Naive thymus-derived CD4-positive, alpha-beta T cell (primary cell): ENCODE measurements around the gene TAF1C. TPM values are rescaled to one million over a fixed set of nuclear protein-coding genes. Genes with fewer than 3 reads are reported as not detected.

ENCODE experiments used
- ATAC-seq: fragments of 150-1000 bp; cut with Tn5 transposase; 2 replicates; pipeline ENCODE4 v1.10.0; 2021; ENCODE audit warnings: mild to moderate bottlenecking, moderate library complexity
- CTCF ChIA-PET: fragments of 350-600 bp; sonication (Branson Sonifier 250); formaldehyde crosslinking; loops from one replicate; lab custom pipeline; 2021; ENCODE audit warnings: antibody characterized with exemption; lab: Charles Lee
- POLR2A ChIA-PET: fragments of 350-600 bp; sonication (Branson Sonifier 250); formaldehyde crosslinking; loops from one replicate; lab custom pipeline; 2021; ENCODE audit warnings: antibody characterized with exemption, inconsistent platforms; lab: Charles Lee
- DNase-seq, 9 donors: peaks; one replicate each; pipeline versions ENCODE4 v3.0.0 to v3.0.0-alpha.2; 2020 to 2022; ENCODE audit warnings: mixed read lengths in 1 of 9
- H3K27ac ChIP-seq: one replicate; pipeline ENCODE4 v1.7.0; 2013; ENCODE audit warnings: mild to moderate bottlenecking, low read depth, low read length, moderate library complexity
- H3K27me3 ChIP-seq, 2 donors: one replicate each; pipeline ENCODE4 v1.7.0; 2013; ENCODE audit warnings: low read length in 2 of 2, mild to moderate bottlenecking in 2 of 2, moderate library complexity in 2 of 2; ENCODE audit not compliant: control insufficient read depth in 2 of 2, insufficient read depth in 2 of 2
- H3K36me3 ChIP-seq, 3 experiments: 1 replicate in 2 of 3; 2 replicates in 1 of 3; pipeline ENCODE4 v1.7.0; 2013; ENCODE audit warnings: low read length in 3 of 3, mild to moderate bottlenecking in 3 of 3, moderate library complexity in 1 of 3; ENCODE audit not compliant: insufficient read depth in 3 of 3, control insufficient read depth in 2 of 3
- H3K4me1 ChIP-seq, 2 donors: one replicate each; pipeline ENCODE4 v1.7.0; 2013; ENCODE audit warnings: low read length in 2 of 2, mild to moderate bottlenecking in 2 of 2, moderate library complexity in 1 of 2; ENCODE audit not compliant: control insufficient read depth in 2 of 2, insufficient read depth in 2 of 2
- H3K4me3 ChIP-seq: 2 replicates; pipeline ENCODE4 v1.7.0; 2013; ENCODE audit warnings: mild to moderate bottlenecking, low read length
- H3K9me3 ChIP-seq, 3 experiments: 1 replicate in 2 of 3; 2 replicates in 1 of 3; pipeline ENCODE4 v1.7.0; 2013; ENCODE audit warnings: low read length in 3 of 3; ENCODE audit not compliant: control insufficient read depth in 2 of 3
- H3K27ac Mint-ChIP-seq, 9 donors: one replicate each; pipeline ENCODE4 v1.8.0; 2020 to 2022; ENCODE audit warnings: mixed read lengths in 9 of 9, mild to moderate bottlenecking in 8 of 9, moderate library complexity in 5 of 9, inconsistent platforms in 2 of 9
- H3K27me3 Mint-ChIP-seq, 5 donors: one replicate each; pipeline ENCODE4 v1.8.0; 2021 to 2022; ENCODE audit warnings: mixed read lengths in 5 of 5, mild to moderate bottlenecking in 1 of 5
- H3K36me3 Mint-ChIP-seq, 5 donors: one replicate each; pipeline ENCODE4 v1.8.0; 2020 to 2022; ENCODE audit warnings: mixed read lengths in 5 of 5, mild to moderate bottlenecking in 3 of 5, inconsistent platforms in 1 of 5
- H3K4me1 Mint-ChIP-seq, 7 donors: one replicate each; pipeline ENCODE4 v1.8.0; 2020 to 2022; ENCODE audit warnings: mixed read lengths in 7 of 7, mild to moderate bottlenecking in 3 of 7, inconsistent platforms in 1 of 7
- H3K4me3 Mint-ChIP-seq, 10 donors: one replicate each; pipeline ENCODE4 v1.8.0; 2020 to 2022; ENCODE audit warnings: mild to moderate bottlenecking in 10 of 10, mixed read lengths in 10 of 10, moderate library complexity in 6 of 10, inconsistent platforms in 2 of 10
- H3K9me3 Mint-ChIP-seq, 11 donors: one replicate each; pipeline ENCODE4 v1.8.0; 2020 to 2022; ENCODE audit warnings: mixed read lengths in 11 of 11, mild to moderate bottlenecking in 4 of 11, inconsistent platforms in 1 of 11, moderate library complexity in 1 of 11
- intact Hi-C, 2 donors: fragments of 100-400 bp; cut with micrococcal nuclease; formaldehyde crosslinking; loops; one replicate each; pipeline ENCODE4 v1.15.1; 2023
- polyA plus RNA-seq, 2 donors: library from polyadenylated mRNA; unstranded; fragments of 300-500 nt; fragmentation: Illumina TruSeq; gene quantifications; one replicate each; pipeline ENCODE4 v1.2.3, GENCODE V29; 2021
- total RNA-seq, 6 experiments: library from RNA in 5 of 6; stranded (reverse) in 5 of 6; gene quantifications; 1 replicate in 5 of 6; 2 replicates in 1 of 6; pipeline ENCODE4 v1.2.3 and lab custom pipeline; 2021 to 2026

TAF1C gene, protein sequence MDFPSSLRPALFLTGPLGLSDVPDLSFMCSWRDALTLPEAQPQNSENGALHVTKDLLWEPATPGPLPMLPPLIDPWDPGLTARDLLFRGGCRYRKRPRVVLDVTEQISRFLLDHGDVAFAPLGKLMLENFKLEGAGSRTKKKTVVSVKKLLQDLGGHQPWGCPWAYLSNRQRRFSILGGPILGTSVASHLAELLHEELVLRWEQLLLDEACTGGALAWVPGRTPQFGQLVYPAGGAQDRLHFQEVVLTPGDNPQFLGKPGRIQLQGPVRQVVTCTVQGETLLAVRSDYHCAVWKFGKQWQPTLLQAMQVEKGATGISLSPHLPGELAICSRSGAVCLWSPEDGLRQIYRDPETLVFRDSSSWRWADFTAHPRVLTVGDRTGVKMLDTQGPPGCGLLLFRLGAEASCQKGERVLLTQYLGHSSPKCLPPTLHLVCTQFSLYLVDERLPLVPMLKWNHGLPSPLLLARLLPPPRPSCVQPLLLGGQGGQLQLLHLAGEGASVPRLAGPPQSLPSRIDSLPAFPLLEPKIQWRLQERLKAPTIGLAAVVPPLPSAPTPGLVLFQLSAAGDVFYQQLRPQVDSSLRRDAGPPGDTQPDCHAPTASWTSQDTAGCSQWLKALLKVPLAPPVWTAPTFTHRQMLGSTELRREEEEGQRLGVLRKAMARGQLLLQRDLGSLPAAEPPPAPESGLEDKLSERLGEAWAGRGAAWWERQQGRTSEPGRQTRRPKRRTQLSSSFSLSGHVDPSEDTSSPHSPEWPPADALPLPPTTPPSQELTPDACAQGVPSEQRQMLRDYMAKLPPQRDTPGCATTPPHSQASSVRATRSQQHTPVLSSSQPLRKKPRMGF
- total RNA-seq (100 to 1,000 TPM in 2 of 5 experiments, 10 to 100 TPM in 3; 62.6 to 127 (median 85.4) TPM), polyA plus RNA-seq (10 to 100 TPM in 1 of 2 donors, 1 to 10 TPM in 1; 8.0 to 15.8 TPM), total RNA-seq (lab: John Stamatoyannopoulos, UW) (79.0 reads per million, percentile 80 among the genes with 10 or more reads in this experiment)

DNA sequence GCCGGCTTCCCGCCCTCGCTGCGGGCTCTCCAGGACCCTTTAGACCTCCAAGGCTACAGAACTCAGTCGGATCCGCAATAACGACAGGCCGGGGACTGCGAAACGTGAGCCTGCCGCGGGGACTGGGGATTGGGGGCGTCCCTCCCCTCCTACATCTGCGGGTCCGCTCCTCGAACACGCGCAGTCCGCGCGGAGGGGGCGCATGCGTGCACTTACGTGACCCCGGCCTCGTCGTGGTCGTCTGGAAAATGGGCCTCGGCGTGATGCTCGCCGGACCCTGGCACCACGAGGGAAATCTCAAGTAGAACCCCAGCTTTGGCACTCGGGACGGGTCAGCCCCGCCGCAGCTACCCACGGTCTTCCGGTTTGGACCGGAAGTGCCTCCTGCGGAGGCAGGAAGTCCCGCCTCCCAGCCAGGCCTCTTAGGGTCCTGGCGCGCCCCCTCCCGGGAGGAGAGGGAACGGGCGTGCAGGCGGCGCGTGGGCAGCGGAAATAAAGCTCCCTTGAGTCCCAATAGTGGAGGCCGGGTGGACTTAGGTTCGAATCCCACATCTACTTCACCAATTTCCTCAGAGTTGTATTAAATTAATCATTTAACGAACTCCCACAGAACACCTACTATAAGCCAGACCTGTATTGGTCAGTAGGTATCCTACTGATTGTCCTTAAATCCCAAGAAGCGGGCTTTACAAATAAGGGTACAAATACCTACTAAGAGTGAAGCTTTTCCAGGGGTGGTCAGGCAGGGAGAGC lies at the start of gene TAF1C:
TAF1C (minus strand) TSS at position 373 of the 753 bp plus-strand sequence. CDS start 2,069 bp downstream, outside the sequence.
- no peaks in the 10 kb centered on the region for H3K9me3 Mint-ChIP-seq
- H3K4me1 Mint-ChIP-seq: peaks cover 22 to 29% (median 25%) of the 10 kb centered on the region in 7 donors
- H3K36me3 Mint-ChIP-seq: peaks cover 0 to 17% (median 5%) of the 10 kb centered on the region in 5 donors
- Histone ChIP-seq H3K9me3 (no peaks in the 10 kb centered on the region), H3K4me1 (peaks cover 0 to 6% of the 10 kb centered on the region in 2 donors), H3K36me3 (peaks cover 0 to 37% (median 9%) of the 10 kb centered on the region in 3 experiments), H3K27ac (peak within 1 kb of the TSS; percentile 80), H3K27me3 (no peaks in the 10 kb centered on the region), H3K4me3 (peak within 1 kb of the TSS; percentile 91)
- intact Hi-C loops: loop anchor here (1.0 to 10.0 kb wide), 12 partner anchors 42 to 840 kb away; partner anchors contain the start of genes DNAAF1 (in 2 of the 2), HSBP1 (in 2 of the 2), HSDL1 (in 2 of the 2) and MBTPS1 (in 2 of the 2)
- H3K4me3 Mint-ChIP-seq: peak within 1 kb of the TSS; percentile 89 to 94 (median 92)
- no peaks in the 10 kb centered on the region for H3K27me3 Mint-ChIP-seq
- H3K27ac Mint-ChIP-seq: peak within 1 kb of the TSS; percentile 78 to 95 (median 91)
- ChIA-PET POLR2A (interaction anchor here (0.8 to 1.2 kb wide), 4 partner anchors 49 to 304 kb away, joined by 3 to 6 read pairs (median 3); partner anchors contain the start of gene MBTPS1), CTCF (interaction anchor here (0.5 to 1.4 kb wide), 9 partner anchors 70 to 1430 kb away, joined by 3 to 31 read pairs (median 3); partner anchors contain the start of gene MBTPS1)
- ATAC-seq (peak; percentile 99), DNase-seq (peak; percentile 81 to 94 (median 87))

DNA sequence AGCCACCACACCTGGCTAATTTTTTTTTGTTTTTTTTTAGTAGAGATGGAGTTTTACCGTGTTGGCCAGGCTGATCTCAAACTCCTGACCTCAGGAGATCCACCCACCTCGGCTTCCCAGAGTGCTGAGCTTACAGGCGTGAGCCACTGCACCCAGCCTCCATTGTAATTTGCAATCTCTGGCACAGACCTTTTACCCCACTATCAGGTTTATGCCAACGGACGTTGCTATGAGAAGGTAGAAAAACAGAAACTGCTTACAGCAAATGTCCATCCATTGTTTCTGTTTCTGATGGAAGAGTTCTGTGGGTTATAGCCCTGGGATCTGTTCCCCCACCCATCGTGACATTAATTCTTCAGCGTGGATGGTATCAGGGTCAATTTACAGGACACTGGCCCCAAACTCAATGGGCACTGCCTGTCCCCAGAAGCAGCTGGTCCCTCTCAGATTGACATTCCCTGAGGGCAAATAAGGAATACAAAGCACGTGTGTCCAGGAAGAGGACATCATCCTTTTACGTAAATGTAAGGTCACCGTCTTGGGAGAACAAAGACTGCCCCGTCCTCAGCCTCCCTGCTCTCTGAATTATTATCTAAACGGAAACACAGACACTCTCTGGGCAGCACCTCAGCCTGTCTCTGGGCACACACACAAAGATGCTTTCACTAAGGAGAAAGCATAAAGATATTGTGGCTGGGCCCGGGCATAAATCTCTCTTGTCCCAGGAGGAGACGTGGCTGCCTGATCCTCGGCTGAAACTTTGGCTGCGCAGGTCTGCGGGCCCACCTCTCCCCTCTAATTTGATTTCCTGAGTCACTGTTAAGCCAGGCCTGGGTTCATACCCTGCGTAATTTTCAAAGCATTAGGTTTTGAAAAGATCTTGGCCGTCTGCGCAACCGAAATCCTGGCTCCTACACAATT lies 47.7 kb upstream of the TAF1C start:
- DNase-seq (no peak), ATAC-seq (no peak)
- no peaks in the 10 kb centered on the region for H3K36me3 ChIP-seq
- intact Hi-C loops: no loop called here
- no peak overlapping the region for H3K4me3 ChIP-seq
- no peaks in the 10 kb centered on the region for H3K27me3 ChIP-seq
- no peaks in the 10 kb centered on the region for H3K36me3 Mint-ChIP-seq
- peaks cover 5 to 39% (median 14%) of the 10 kb centered on the region in 5 donors for H3K27me3 Mint-ChIP-seq
- peaks cover 0 to 3% (median 0%) of the 10 kb centered on the region in 11 donors for H3K9me3 Mint-ChIP-seq
- no peaks in the 10 kb centered on the region for H3K4me1 Mint-ChIP-seq
- no peak overlapping the region for H3K4me3 Mint-ChIP-seq
- H3K27ac ChIP-seq: no peak overlapping the region
- no peaks in the 10 kb centered on the region for H3K4me1 ChIP-seq
- POLR2A ChIA-PET: no interaction called here
- CTCF ChIA-PET: no interaction called here
- H3K9me3 ChIP-seq: no peaks in the 10 kb centered on the region
- peak overlapping the region in 1 of 9 donors; percentile 13 for H3K27ac Mint-ChIP-seq

DNA sequence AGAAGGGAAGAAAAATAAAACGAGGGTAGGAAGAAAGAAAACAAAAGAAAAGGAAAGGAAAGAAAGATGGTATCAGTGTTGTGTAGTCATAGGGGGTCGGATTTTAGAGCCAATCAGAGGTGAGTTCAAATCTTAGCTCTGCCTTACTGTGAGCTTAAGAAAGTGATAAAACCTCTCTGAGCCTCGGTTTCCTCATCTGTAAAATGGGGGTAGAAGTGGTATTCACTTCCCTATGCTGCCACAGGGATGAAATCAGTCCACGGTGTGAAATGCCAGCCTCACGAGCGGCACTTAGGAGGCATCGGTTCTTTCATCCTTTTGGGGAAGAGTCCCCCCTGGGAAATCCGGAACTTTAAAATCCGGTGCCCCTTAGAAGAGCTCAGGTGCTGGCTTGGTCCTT lies 46.9 kb upstream of the TAF1C start:
- no peak overlapping the region for H3K4me3 Mint-ChIP-seq
- Histone ChIP-seq H3K27me3 (no peaks in the 10 kb centered on the region), H3K9me3 (no peaks in the 10 kb centered on the region), H3K36me3 (no peaks in the 10 kb centered on the region), H3K4me1 (no peaks in the 10 kb centered on the region), H3K27ac (no peak overlapping the region), H3K4me3 (no peak overlapping the region)
- no peaks in the 10 kb centered on the region for H3K4me1 Mint-ChIP-seq
- no peaks in the 10 kb centered on the region for H3K36me3 Mint-ChIP-seq
- ATAC-seq (no peak), DNase-seq (no peak)
- intact Hi-C loops: no loop called here
- H3K9me3 Mint-ChIP-seq: peaks cover 0 to 3% (median 0%) of the 10 kb centered on the region in 11 donors
- H3K27me3 Mint-ChIP-seq: peaks cover 0 to 31% (median 6%) of the 10 kb centered on the region in 5 donors
- ChIA-PET POLR2A (no interaction called here), CTCF (no interaction called here)
- H3K27ac Mint-ChIP-seq: no peak overlapping the region

DNA sequence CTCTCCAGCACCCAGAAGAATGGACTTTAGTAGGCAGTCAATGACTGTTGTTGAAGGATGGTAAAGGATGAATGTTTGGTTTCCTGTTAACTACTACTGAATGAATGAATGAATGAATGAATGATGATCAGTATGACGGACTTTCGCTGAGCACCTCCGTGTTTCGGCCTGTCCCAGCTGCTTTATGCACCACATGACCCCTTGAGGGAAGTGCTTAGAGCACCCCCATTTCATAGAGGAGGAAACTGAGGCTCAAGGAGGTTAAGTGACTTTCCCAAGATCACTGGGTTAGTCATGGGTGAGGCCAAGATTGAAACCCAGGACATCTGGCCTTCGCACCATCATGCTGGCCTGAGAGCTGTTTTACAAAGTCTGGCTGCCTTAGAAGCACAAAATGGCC lies 46.1 kb upstream of the TAF1C start:
- Histone ChIP-seq H3K4me3 (no peak overlapping the region), H3K4me1 (no peaks in the 10 kb centered on the region), H3K36me3 (no peaks in the 10 kb centered on the region), H3K27ac (no peak overlapping the region), H3K27me3 (no peaks in the 10 kb centered on the region), H3K9me3 (no peaks in the 10 kb centered on the region)
- POLR2A ChIA-PET: no interaction called here
- DNase-seq (no peak), ATAC-seq (no peak)
- CTCF ChIA-PET: interaction anchor here (0.7 kb wide), 1 partner anchor 105 kb away, joined by 4 read pairs; no protein-coding TSS in a partner anchor
- Mint-ChIP-seq H3K27me3 (peaks cover 0 to 31% (median 5%) of the 10 kb centered on the region in 5 donors), H3K27ac (no peak overlapping the region), H3K4me3 (no peak overlapping the region), H3K36me3 (no peaks in the 10 kb centered on the region), H3K9me3 (peaks cover 0 to 3% (median 0%) of the 10 kb centered on the region in 11 donors), H3K4me1 (no peaks in the 10 kb centered on the region)
- intact Hi-C loops: no loop called here

DNA sequence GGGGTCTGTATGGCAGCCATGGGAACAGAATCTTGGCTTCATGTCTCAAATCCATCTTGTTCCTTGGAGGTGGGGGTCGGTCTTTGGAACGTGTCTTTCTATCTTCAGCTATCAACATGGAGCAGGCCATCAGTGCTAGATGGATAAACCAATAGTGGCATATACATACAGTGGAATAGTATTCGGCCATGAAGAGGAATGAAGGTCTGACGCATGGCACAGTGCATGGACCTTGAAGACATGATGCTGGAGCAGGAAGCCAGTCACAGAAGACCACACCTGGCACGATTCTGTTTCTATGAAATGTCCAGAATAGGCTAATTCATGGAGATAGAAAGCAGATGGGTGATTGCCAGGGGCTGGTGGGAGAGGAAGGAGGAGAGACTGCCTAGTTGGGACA lies 45.2 kb upstream of the TAF1C start:
- H3K9me3 ChIP-seq: no peaks in the 10 kb centered on the region
- no peak overlapping the region for H3K4me3 ChIP-seq
- no peak for ATAC-seq
- no peaks in the 10 kb centered on the region for H3K36me3 ChIP-seq
- Mint-ChIP-seq H3K36me3 (no peaks in the 10 kb centered on the region), H3K4me3 (no peak overlapping the region), H3K4me1 (no peaks in the 10 kb centered on the region), H3K9me3 (peaks cover 0 to 3% (median 0%) of the 10 kb centered on the region in 11 donors), H3K27me3 (peaks cover 4 to 29% (median 10%) of the 10 kb centered on the region in 5 donors), H3K27ac (no peak overlapping the region)
- intact Hi-C loops: no loop called here
- no peak for DNase-seq
- H3K4me1 ChIP-seq: no peaks in the 10 kb centered on the region
- H3K27ac ChIP-seq: no peak overlapping the region
- H3K27me3 ChIP-seq: no peaks in the 10 kb centered on the region
- CTCF ChIA-PET: interaction anchor here (0.7 kb wide), 1 partner anchor 126 kb away, joined by 3 read pairs; no protein-coding TSS in a partner anchor
- POLR2A ChIA-PET: no interaction called here
